T47D (cell line): ENCODE measurements around the gene PCP2.

Experiments used
- DNase-seq, 2 experiments: peaks; one replicate each; pipeline versions ENCODE4 v3.0.0 to v3.0.0-alpha.2; 2011 to 2012; ENCODE audit warnings: low read depth in 1 of 2, low spot score in 1 of 2
- JUND ChIP-seq: IDR thresholded peaks from 2 replicates; pipeline ENCODE4 v1.6.1; 2012; ENCODE audit warnings: low read depth
- in situ Hi-C: cut with HindIII; loops from 2 replicates; pipeline ENCODE4 v1.10.0; 2016; ENCODE audit warnings: low sequenced_read_pairs, low pct_unique_long_range_greater_than_20kb

Gene PCP2

DNA sequence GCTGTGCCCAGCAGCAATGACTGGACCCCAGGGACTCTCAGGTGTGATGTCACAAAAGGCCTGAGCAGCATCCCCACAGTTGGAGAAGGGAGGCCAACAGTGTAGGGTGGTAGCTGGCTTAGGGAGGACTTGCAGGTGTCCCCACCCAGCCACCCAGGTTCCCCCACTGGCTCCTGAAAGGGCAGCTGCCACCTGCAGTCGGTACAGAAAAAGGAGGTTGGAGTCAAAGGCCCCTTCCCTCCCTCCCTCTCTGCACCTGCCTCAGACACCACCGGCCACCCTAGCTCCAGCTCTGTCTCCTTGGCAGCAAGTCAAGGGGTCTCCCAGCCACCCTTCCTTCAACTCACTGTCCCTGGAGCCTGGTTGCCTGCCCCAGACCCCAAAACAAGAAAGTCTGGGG is at the start of gene PCP2:
Gene PCP2, minus strand, starts transcription at position 22 of the 400 bp plus-strand sequence. CDS start 262 bp downstream, outside the sequence.
- DNase-seq, result no peak
- no peak for TF ChIP-seq JUND
- in situ Hi-C loops, result no loop called here

DNA sequence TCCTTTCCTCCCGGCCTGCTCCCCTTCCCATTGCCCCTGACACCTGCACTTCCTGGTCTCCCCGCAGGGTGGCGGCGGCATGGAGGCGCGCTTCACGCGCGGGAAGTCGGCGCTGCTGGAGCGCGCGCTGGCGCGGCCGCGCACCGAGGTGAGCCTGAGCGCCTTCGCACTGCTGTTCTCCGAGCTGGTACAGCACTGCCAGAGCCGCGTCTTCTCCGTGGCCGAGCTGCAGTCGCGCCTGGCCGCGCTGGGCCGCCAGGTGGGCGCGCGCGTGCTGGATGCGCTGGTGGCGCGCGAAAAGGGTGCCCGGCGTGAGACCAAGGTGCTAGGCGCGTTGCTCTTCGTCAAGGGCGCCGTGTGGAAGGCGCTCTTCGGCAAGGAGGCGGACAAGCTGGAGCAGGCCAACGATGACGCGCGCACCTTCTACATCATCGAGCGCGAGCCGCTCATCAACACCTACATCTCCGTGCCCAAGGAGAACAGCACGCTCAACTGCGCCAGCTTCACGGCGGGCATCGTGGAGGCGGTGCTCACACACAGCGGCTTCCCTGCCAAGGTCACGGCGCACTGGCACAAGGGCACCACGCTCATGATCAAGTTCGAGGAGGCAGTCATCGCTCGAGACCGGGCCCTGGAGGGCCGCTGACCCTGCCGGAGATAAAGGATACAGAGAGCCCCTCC is 48.8 kb upstream of the PCP2 start:
- TF ChIP-seq JUND, result no peak
- DNase-seq, result no peak
- in situ Hi-C loops, result no loop called here

DNA sequence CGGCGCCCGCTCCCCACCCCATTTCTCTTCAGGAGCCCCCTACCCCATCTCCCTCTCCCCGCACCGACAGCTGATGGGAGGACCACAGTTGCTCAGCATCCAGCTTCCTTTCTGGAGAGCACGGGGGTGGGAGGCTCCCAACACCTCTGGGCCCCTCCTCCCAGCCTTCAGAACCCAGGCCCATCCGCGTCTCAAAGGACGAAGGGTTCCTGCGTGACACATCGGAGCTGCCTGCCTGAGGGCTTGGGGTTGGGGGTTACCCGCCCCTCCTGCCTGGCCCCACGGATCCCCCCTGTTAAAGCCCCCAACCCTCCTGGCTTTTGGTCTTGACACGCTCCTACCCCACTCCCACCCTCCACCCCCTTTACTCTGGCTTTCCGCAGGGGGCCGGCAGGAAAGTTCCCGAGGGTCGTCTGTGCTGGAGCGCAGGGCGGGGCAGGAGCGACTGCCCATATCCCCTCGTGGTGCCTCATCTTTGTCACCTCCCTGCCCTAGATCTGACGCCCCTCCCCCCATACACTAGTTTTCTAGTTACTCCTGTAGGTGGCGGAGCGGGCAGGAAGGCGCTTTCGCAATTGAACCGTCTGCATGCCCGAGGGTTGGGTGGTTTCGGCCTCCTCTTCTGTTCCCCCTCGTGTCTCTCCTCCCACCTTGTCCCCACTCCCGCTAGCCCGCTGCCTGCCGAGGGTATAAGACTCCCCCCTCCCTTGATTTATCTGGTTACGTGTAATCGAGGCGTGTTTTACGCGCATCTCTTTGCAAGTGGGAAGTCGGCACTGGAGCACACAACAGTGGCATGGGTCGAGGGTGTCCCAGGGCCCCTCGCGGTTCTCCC is 48.0 kb upstream of the PCP2 start:
- no peak for TF ChIP-seq JUND
- in situ Hi-C loops, result no loop called here
- peak; percentile 78 to 81 for DNase-seq

DNA sequence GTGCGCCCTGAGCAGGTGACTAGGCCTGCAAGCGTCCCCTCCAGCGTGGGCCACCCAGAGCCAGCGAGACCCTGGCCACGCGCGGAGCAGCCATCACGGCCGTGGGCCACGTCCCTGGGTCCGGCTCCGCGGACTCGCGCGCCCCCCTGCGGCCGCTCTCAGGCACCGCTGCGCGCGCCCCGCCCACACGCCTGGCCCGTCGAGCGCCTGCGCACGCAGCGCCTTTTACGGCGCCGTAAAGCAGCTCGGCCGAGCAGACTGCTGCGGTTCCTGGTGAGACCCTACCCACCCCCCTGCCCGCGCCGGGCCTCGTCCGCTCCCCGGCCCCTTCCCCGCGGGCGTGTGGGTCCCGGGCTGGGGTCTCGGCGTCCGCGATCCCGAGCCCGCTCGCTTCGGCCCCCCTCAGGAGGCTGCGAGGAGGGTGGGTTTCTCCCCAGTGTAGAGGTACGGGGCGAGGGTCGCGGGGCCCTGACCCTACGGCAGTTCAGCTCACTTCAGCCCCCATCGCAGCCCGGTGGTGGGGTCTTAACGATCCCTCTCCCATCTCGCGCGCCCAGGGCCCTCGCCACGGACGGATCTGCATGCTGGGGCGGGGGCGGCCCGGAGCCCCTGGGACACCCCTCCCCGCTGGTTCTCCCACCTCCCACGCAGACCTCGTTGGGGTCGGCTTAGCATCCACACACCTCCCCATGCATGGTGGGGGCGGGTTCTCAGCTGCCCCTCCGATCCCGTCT is 47.3 kb upstream of the PCP2 start, which contains the start of gene TRAPPC5:
Gene TRAPPC5, plus strand, starts transcription at position 228 of the 734 bp plus-strand sequence. CDS start 1,421 bp downstream, outside the sequence.
- peak; percentile 72 to 79 for DNase-seq
- in situ Hi-C loops, result no loop called here
- no peak for TF ChIP-seq JUND

DNA sequence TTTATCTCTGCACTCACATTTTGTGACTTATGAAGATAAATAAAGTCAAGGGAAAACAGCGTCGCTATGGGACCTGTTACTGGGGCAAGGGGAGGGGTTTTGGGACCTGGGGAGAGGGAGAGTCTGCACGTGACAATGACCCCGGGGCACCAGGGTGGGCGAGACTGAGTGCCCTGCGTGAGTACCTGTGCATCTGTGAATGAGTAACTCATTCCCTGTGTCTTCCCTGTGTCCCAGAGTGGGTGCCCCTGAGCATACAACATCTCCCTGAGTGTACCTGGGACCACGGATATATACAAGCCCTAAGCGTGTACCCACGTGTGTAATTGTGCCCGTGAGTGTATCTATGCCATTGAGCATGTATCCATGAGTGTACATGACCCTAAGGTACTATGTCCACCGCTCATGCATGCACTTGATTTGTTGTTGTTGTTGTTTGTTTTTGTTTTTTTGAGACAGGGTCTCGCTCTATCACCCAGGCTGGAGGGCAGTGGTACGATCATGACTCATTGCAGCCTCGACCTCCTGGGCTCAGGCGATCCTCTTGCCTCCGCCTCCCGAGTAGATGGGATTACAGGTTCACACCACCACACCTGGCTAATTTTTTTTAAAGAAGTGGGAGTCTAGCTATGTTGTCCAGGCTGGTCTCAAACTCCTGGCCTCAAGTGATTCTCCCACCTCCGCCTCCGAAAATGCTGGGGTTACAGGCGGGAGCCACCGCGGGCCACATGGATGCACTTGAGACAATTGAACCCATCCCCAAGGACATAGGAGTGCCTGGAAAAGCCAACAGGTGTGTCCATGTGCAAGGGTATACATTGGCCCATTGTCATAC is 46.5 kb upstream of the PCP2 start:
- TF ChIP-seq JUND, result no peak
- in situ Hi-C loops, result no loop called here
- DNase-seq, result no peak

DNA sequence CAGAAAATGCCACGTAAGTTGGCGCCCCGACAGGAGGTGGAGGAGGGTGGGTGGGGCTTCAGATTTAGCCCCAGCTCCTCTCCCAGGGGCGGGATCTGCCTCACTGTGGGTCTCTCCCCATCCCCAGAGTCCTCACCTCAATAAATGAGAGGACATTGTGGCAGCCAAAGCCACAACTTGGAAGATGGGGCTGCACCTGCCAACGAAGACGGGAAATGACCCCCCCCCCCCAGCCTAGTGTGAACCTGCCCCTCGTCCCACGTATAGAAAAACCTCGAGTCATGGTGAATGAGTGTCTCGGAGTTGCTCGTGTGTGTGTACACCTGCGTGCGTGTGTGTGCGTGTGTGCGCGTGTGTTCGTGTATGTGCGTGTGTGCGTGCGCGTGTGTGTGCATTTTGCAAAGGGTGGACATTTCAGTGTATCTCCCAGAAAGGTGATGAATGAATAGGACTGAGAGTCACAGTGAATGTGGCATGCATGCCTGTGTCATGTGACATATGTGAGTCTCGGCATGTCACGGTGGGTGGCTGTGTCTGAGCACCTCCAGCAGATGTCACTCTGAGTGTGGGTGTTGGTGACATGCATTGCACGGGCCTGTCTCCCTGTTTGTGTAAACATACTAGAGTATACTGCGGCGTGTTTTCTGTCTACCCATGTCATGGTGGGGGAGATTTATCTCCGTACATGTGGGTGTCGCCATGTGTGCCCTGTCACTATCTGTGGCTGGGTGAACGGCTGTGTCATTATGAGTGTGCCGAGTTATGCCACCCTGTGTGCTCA is 45.6 kb upstream of the PCP2 start:
- DNase-seq, result peak; percentile 51 to 72
- in situ Hi-C loops, result no loop called here
- TF ChIP-seq JUND, result no peak

DNA sequence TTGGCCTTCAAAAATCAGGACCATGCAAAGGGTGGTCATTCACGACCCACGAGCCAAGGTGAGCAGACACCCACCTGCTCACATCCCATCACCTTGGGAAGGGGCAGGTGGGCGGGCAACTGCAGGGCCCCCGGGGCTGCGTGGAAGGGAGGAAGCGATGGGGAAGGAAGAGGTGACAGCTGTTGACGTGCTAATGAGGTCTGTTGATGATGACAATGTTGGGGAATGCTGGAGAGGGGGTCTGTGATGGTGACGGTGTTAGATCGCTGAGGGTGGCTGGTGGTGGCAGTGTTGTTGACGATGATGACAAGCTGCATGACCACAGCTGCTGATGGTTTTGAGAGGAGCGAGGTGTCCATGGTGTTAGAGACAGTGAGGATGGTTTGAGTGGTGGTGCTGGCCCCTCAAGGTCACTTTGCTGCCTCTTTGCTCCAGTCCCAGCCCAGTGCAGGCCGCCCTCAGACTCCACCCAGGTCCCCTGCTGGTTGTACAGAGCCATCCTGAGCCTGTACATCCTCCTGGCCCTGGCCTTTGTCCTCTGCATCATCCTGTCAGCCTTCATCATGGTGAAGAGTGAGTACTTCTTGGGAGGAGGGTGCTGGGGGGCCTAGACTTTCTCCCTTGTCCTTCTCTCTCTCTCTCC is 44.3 kb upstream of the PCP2 start:
- TF ChIP-seq JUND, result no peak
- in situ Hi-C loops, result no loop called here
- no peak for DNase-seq

DNA sequence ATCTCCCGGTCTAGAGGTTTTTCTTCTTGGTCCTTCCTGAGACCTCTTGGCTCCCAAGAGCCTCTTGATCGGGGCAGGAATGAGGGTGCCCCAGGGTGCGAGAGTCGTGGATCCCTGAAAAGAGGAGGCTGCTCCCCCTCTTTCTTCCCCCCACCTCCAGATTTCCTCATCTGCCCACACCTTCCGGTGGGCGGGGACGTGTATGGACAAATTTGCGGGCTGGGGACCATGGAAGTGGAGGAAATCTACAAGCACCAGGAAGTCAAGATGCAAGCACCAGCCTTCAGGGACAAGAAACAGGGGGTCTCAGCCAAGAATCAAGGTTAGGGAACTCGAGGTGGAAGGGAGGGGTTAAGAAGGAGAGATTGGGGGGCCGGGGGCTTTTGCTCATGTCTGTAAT is 43.3 kb upstream of the PCP2 start, which contains the start of gene MCEMP1:
Gene MCEMP1, plus strand, starts transcription at position 237 of the 400 bp plus-strand sequence. Its CDS starts 31 bp downstream, at position 268.
- in situ Hi-C loops, result no loop called here
- no peak for DNase-seq
- no peak for TF ChIP-seq JUND

DNA sequence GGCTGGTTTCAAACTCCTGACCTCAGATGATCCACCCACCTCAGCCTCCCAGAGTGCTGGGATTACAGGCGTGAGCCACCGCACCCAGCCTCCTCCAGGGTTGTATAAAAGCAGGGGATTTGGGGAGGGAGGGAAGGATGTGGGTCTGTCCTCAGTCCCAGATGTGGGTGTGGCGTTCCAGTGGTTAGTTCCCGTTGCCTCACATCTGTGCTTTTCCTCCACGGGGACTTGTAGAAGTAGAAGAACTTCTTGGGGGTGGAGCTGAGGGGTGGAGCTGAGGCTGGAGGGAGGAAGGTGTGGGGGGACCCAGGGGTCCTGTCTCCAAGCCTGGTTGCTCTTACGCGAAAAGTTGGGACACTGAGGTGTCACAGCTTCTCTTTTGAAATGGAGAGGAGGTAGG is 42.9 kb upstream of the PCP2 start:
- DNase-seq, result no peak
- in situ Hi-C loops, result no loop called here
- no peak for TF ChIP-seq JUND

DNA sequence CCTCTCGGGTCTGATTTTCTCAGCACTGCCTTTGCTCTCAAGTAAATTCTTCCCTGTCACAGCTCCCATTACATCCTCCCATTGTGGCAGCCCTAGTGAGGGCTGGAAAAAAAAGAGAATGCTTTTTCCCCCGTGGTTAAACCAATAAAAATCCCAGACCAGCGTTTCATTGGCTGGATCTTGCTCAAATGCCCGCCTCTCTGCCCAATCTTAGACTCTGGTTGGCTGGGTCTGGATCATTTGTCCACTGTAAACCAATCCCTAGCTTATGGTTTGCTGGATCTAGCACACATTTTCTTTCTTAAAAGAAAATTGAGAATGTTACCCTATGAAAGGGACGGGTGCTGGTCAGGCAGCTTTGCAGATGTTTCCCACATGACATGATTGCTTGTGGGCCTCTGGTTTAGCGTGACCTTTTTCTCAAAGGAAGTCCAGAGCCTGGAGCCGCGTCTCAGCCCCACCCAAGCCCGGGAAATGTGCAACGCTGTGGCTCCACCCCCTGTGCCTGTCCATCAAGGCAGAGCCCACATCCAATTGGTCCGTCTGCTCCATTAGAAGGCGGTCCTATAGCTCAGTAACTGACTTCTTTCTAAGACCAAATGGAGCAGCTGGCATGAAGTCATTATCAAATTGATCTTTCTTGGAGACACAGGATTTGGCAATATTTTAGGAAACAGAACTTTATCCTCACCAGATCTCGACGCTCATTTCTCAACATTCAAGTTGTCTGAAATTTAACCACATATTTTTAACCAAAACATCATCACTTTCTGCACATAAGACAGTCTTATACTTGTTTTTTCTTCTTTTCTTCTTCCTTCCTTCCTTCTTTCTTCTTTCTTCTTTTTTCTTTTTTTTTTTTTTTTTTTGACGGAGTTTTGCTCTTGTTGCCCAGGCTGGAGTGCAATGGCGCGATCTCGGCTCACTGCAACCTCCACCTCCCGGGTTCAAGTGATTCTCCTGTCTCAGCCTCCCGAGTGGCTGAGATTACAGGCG is 40.8 kb upstream of the PCP2 start:
- DNase-seq, result peak in 1 of 2 experiments; percentile 82
- in situ Hi-C loops, result no loop called here
- no peak for TF ChIP-seq JUND
